ENCODE measurements around the gene SPDEF. TPM values are rescaled to one million over a fixed set of nuclear protein-coding genes. Genes with fewer than 3 reads are reported as not detected.

The SPDEF gene
- total RNA-seq, 2 donors from 2014 or later = not detected

GRCh38 chr6:34558172-34558714, 2.1 kb upstream of the SPDEF start:
- ATAC-seq (ENCODE audit: insufficient number of reproducible peaks, low FRiP score, low read depth) = no peak
- no peaks in the 10 kb centered on the region for H3K27me3 ChIP-seq (replicated peaks; ENCODE audit: insufficient read depth)
- no peak overlapping the region for H3K27ac ChIP-seq
- no peak overlapping the region for H3K4me3 ChIP-seq
- DNase-seq (ENCODE audit: low spot score) = no peak
- H3K4me1 ChIP-seq (ENCODE audit: control insufficient read depth in 1 of 2, low read depth in 2 of 2) = no peaks in the 10 kb centered on the region
- peaks cover 6% of the 10 kb centered on the region for H3K9me3 ChIP-seq
- no peak for TF ChIP-seq CTCF (IDR thresholded peaks at IDR 0.05)
- no peaks in the 10 kb centered on the region for H3K36me3 ChIP-seq

GRCh38 chr6:34557228-34557627, 1.1 kb upstream of the SPDEF start:
- TF ChIP-seq CTCF (IDR thresholded peaks at IDR 0.05) = no peak
- H3K9me3 ChIP-seq = peaks cover 6% of the 10 kb centered on the region
- no peaks in the 10 kb centered on the region for H3K27me3 ChIP-seq (replicated peaks; ENCODE audit: insufficient read depth)
- no peaks in the 10 kb centered on the region for H3K36me3 ChIP-seq
- ATAC-seq (ENCODE audit: insufficient number of reproducible peaks, low FRiP score, low read depth) (no peak), DNase-seq (ENCODE audit: low spot score) (no peak)
- no peak overlapping the region for H3K4me3 ChIP-seq
- no peaks in the 10 kb centered on the region for H3K4me1 ChIP-seq (ENCODE audit: control insufficient read depth in 1 of 2, low read depth in 2 of 2)
- H3K27ac ChIP-seq = no peak overlapping the region

GRCh38 chr6:34556493-34556892, 364 bp upstream of the SPDEF start:
- DNase-seq (ENCODE audit: low spot score) (no peak), ATAC-seq (ENCODE audit: insufficient number of reproducible peaks, low FRiP score, low read depth) (no peak)
- no peak for TF ChIP-seq CTCF (IDR thresholded peaks at IDR 0.05)
- Histone ChIP-seq H3K9me3 (peaks cover 6% of the 10 kb centered on the region), H3K27me3 (replicated peaks; ENCODE audit: insufficient read depth) (no peaks in the 10 kb centered on the region), H3K4me1 (ENCODE audit: control insufficient read depth in 1 of 2, low read depth in 2 of 2) (no peaks in the 10 kb centered on the region), H3K27ac (no peak overlapping the region), H3K4me3 (no peak overlapping the region), H3K36me3 (no peaks in the 10 kb centered on the region)

- H3K9me3 ChIP-seq = peaks cover 6% of the 10 kb centered on the region
- no peaks in the 10 kb centered on the region for H3K36me3 ChIP-seq
- no peak overlapping the region for H3K4me3 ChIP-seq
- H3K27ac ChIP-seq = no peak overlapping the region
- no peak for ATAC-seq (ENCODE audit: insufficient number of reproducible peaks, low FRiP score, low read depth)
- H3K4me1 ChIP-seq (ENCODE audit: control insufficient read depth in 1 of 2, low read depth in 2 of 2) = no peaks in the 10 kb centered on the region
- no peak for TF ChIP-seq CTCF (IDR thresholded peaks at IDR 0.05)
- H3K27me3 ChIP-seq (replicated peaks; ENCODE audit: insufficient read depth) = no peaks in the 10 kb centered on the region
- DNase-seq (ENCODE audit: low spot score) = no peak
Observed at GRCh38 chr6:34555328-34555727, 801 bp downstream of the SPDEF start.

- H3K36me3 ChIP-seq = no peaks in the 10 kb centered on the region
- no peaks in the 10 kb centered on the region for H3K4me1 ChIP-seq (ENCODE audit: control insufficient read depth in 1 of 2, low read depth in 2 of 2)
- H3K9me3 ChIP-seq = peaks cover 6% of the 10 kb centered on the region
- DNase-seq (ENCODE audit: low spot score) = no peak
- no peak overlapping the region for H3K27ac ChIP-seq
- ATAC-seq (ENCODE audit: insufficient number of reproducible peaks, low FRiP score, low read depth) = no peak
- H3K27me3 ChIP-seq (replicated peaks; ENCODE audit: insufficient read depth) = no peaks in the 10 kb centered on the region
- TF ChIP-seq CTCF (IDR thresholded peaks at IDR 0.05) = no peak
- no peak overlapping the region for H3K4me3 ChIP-seq
Observed at GRCh38 chr6:34555007-34555322, 1.2 kb downstream of the SPDEF start.

Measured in thoracic aorta (tissue), 2 donors.